GM18951 (cell line): ENCODE results near the gene ZBTB16.

Experiments used
- POLR2A ChIP-seq: IDR thresholded peaks from 4 replicates; pipeline ENCODE4 v1.6.1; 2011; ENCODE audit warnings: mild to moderate bottlenecking; ENCODE audit not compliant: insufficient read length, insufficient read depth; ENCODE audit errors: extremely low read depth
- in situ Hi-C: fragments of 300-500 bp; cut with MboI; formaldehyde crosslinking; loops from one replicate; pipeline ENCODE4 v1.12.0; 2022; ENCODE audit warnings: low sequenced_read_pairs, mixed read lengths, inconsistent platforms; ENCODE audit not compliant: unreplicated experiment

The ZBTB16 gene

DNA sequence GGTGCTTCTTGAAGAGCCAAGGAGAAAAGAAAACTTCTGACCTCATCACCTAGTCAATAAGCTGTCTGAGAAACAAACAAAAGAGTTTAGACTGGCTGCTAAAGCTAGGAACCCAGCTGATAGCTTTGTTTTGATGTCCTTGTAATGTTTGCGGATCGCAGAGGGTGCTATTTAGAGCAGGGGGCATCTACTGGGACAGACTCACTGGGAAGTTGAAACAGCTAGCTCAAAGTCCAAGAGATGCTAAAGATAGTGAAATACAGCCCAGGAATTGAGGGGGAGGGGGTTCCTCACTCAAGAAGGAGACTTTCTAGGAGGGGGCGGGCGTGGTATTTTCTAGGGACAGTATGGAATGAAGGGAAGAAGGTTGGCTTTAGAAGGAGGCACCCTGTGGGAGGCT lies 18.9 kb downstream of the ZBTB16 start:
- in situ Hi-C loops: no loop called here
- no peak for TF ChIP-seq POLR2A

DNA sequence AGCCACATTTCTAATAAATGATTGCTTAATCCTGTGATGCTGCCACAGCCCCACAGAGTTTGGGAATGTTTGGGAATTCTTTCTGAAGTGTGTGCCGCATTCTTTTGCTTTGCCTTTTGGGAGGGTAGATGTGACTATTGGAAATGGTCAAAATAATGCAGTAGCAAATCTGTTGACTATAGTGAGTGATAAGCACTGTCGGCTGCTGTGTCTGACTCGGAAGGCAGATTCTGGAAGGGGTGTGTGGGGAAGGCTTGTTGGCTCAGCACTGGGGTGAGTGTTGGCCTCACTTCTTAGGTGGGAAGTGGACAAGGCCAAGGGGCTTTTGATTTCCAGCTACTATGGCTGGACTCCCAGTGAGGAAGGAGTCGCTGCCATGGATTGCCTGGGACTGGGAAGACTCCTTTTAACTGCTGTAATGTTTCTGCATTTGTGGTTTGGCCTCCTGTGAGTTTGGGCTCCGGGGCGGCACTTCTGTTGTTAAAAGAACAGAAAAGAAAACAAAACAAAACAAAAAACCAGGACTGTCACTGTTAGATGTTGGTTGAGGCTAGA lies 20.1 kb downstream of the ZBTB16 start:
- no peak for TF ChIP-seq POLR2A
- in situ Hi-C loops: no loop called here

- in situ Hi-C loops: no loop called here
- no peak for TF ChIP-seq POLR2A
Measured at GRCh38 chr11:114080219-114080618, 20.7 kb downstream of the ZBTB16 start.

- in situ Hi-C loops: no loop called here
- no peak for TF ChIP-seq POLR2A
Measured at GRCh38 chr11:114080769-114081168, 21.3 kb downstream of the ZBTB16 start.

- no peak for TF ChIP-seq POLR2A
- in situ Hi-C loops: no loop called here
Measured at GRCh38 chr11:114081641-114082414, 22.3 kb downstream of the ZBTB16 start.

GRCh38 chr11:114082415-114082748 lies 22.9 kb downstream of the ZBTB16 start:
- in situ Hi-C loops: no loop called here
- TF ChIP-seq POLR2A: no peak

DNA sequence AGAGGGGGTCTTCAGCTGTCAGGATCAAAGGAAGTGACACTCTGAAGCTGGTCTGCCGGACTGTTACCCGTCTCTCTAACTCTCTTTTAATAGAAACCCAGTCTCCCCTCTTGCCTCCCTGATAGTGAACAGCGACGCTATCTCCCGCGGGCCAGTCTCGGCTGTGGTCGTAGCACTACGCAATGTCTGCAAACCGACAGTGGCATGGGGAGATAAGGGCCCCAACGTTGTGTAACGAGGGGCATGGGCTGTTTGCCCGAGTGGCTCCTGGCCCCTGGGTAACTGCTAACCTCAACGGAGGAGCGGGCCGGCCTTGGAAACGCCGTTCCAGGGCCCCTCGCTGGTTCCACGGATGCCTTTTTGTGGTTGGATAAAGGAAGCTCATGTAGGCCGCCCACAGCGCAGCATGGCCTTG lies 23.3 kb downstream of the ZBTB16 start:
- in situ Hi-C loops: no loop called here
- TF ChIP-seq POLR2A: no peak

GRCh38 chr11:114083391-114084252 lies 24.1 kb downstream of the ZBTB16 start:
- in situ Hi-C loops: no loop called here
- TF ChIP-seq POLR2A: no peak

GRCh38 chr11:114084414-114084813 lies 24.9 kb downstream of the ZBTB16 start:
- in situ Hi-C loops: no loop called here

DNA sequence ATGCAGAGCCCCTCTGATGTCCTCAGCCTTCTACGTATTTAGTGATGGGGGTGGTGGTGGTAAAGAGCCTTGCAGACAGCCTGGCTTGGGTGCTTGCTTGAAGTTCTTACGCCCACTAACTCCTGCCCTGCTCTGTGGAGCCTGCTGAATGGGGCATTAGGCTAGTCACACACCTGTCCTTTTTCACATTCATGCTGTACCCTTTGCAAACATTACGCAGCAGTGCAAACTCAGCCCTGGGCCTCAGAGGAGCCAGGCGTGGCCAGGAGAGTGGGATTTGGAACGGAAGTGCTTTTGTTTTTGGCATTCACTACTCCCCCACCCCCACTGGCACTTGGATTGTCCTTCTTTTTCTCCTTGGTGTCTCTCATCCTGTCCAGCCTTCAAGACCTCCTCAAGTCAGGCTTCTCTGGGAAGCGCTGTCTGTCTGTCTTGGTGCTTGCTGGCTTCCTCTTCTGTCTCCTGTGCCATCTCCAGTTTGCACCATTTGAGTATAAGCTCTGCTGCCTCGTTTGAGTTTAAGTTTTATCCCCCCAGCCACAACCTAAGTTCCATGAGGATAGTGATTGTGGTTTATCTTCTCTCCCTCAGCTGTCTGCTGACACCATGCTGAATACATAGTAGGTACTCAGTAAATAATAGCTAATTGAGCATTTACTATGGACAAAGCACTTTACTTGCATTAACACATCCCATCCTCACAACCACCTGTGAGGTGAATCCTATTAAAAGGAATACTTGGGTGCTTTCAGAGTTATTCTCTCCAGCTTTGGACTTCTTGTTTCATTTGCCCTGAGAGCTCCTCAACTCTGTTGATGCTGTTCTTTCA lies 26.7 kb downstream of the ZBTB16 start:
- no peak for TF ChIP-seq POLR2A
- in situ Hi-C loops: no loop called here

More at GRCh38 chr11:114084414-114084813, 24.9 kb downstream of the ZBTB16 start:
- TF ChIP-seq POLR2A: no peak

- in situ Hi-C loops: no loop called here
Measured at GRCh38 chr11:114087025-114087424, 27.5 kb downstream of the ZBTB16 start.

GRCh38 chr11:114088216-114088615 lies 28.7 kb downstream of the ZBTB16 start:
- TF ChIP-seq POLR2A: no peak
- in situ Hi-C loops: no loop called here

More at GRCh38 chr11:114087025-114087424, 27.5 kb downstream of the ZBTB16 start:
- no peak for TF ChIP-seq POLR2A

DNA sequence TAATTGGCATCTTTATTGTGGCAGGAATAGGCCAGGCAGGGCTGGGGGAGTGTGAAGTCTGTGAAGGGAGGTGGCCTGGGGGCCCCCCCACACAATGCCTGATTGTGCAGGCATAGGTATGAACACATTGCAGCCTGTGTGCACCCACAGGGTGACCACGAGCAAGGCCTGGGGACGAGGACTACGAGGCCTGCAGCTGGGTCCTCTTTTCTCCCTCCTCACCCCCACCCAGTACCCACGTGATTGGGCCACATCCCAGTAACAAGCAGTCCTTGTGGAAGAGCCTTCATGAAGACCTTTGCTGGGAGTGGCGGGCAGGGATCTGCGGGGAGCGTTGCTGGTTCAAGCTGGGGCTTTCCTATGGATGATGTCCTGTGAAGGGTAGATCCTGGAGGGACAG lies 29.3 kb downstream of the ZBTB16 start:
- in situ Hi-C loops: no loop called here
- no peak for TF ChIP-seq POLR2A

GRCh38 chr11:114089748-114090147 lies 30.2 kb downstream of the ZBTB16 start:
- in situ Hi-C loops: no loop called here
- no peak for TF ChIP-seq POLR2A
